ENCODE measurements around the gene RSKR. TPM values are rescaled to one million over a fixed set of nuclear protein-coding genes. Genes with fewer than 3 reads are reported as not detected.
"Not testable (repeated sequence)": the region's sequence is repeated elsewhere in the genome, so short reads cannot be mapped to it uniquely, and the experiment has no call there.

Gene RSKR, protein sequence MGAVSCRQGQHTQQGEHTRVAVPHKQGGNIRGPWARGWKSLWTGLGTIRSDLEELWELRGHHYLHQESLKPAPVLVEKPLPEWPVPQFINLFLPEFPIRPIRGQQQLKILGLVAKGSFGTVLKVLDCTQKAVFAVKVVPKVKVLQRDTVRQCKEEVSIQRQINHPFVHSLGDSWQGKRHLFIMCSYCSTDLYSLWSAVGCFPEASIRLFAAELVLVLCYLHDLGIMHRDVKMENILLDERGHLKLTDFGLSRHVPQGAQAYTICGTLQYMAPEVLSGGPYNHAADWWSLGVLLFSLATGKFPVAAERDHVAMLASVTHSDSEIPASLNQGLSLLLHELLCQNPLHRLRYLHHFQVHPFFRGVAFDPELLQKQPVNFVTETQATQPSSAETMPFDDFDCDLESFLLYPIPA
- 4.8 and 5.6 TPM in 2 replicates for total RNA-seq

DNA sequence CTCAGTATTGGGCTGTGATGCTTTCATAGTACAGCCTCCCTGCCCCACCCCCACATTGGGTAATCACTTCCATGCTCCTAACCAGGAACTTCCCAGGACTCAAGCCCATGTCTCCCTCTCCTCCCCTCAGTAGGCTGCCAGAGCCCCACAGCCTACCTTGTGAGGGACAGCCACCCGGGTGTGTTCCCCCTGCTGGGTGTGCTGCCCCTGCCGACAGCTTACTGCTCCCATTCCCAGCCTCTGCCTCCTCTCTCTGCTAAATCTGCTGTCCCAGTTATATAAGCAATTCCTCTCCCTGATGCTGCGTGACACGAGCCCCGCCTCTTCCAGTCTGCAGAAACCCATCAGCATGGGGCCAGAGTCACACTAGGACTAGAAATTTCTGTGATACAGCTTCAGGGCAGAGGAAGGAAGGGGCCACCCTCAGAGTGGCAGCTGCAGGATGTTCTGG lies at the start of gene RSKR:
RSKR (minus strand) TSS at position 255 of the 451 bp plus-strand sequence; CDS start at position 231, 24 bp downstream.
- TF ChIP-seq, protein P1, sequence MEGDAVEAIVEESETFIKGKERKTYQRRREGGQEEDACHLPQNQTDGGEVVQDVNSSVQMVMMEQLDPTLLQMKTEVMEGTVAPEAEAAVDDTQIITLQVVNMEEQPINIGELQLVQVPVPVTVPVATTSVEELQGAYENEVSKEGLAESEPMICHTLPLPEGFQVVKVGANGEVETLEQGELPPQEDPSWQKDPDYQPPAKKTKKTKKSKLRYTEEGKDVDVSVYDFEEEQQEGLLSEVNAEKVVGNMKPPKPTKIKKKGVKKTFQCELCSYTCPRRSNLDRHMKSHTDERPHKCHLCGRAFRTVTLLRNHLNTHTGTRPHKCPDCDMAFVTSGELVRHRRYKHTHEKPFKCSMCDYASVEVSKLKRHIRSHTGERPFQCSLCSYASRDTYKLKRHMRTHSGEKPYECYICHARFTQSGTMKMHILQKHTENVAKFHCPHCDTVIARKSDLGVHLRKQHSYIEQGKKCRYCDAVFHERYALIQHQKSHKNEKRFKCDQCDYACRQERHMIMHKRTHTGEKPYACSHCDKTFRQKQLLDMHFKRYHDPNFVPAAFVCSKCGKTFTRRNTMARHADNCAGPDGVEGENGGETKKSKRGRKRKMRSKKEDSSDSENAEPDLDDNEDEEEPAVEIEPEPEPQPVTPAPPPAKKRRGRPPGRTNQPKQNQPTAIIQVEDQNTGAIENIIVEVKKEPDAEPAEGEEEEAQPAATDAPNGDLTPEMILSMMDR (IDR thresholded peaks at IDR 0.05; ENCODE audit: insufficient read depth, low read depth, low read length), result peak; percentile 3
- H3K4me3 ChIP-seq (ENCODE audit: low read depth, low read length), result no peak within 1 kb of the TSS
- DNase-seq (ENCODE audit: low read depth), result no peak

DNA sequence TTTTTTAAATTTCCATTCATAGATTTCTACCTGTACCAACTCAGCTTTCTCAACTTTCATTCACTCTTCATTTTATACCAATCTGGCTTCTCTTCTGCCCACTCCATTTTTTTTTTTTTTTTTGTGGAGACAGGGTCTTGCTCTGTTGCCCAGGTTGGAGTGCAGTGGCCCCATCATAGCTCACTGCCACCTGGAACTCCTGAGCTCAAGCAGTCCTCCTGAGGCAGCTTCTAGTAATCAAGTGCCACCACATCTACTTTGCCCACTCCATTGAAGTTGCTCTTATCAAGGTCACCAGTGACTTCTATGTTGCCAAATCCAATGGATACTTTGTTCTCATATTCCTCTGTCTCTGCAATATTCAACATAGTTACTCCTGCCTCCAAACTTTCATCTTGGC lies 49.7 kb upstream of the RSKR start:
- TF ChIP-seq, protein P1 (IDR thresholded peaks at IDR 0.05; ENCODE audit: insufficient read depth, low read depth, low read length), result no peak
- DNase-seq (ENCODE audit: low read depth), result no peak
- no peak overlapping the region for H3K4me3 ChIP-seq (ENCODE audit: low read depth, low read length)

DNA sequence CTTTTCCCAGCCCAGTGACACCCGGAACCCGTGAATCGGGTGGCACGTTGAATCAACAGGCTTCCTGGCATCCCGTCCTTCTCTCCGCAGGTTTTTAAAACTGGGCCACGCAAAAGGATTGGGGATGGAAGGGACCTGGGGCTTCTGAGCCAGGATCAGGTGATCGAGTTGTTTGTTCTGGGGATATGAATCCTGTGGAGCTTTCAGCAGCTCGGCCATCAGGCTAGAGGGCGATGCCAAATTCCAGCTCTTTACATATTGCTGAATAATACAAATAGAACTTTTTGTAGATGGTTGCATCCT lies 48.5 kb upstream of the RSKR start:
- TF ChIP-seq, protein P1 (IDR thresholded peaks at IDR 0.05; ENCODE audit: insufficient read depth, low read depth, low read length), result no peak
- H3K4me3 ChIP-seq (ENCODE audit: low read depth, low read length), result peak overlapping the region; percentile 96
- no peak for DNase-seq (ENCODE audit: low read depth)

DNA sequence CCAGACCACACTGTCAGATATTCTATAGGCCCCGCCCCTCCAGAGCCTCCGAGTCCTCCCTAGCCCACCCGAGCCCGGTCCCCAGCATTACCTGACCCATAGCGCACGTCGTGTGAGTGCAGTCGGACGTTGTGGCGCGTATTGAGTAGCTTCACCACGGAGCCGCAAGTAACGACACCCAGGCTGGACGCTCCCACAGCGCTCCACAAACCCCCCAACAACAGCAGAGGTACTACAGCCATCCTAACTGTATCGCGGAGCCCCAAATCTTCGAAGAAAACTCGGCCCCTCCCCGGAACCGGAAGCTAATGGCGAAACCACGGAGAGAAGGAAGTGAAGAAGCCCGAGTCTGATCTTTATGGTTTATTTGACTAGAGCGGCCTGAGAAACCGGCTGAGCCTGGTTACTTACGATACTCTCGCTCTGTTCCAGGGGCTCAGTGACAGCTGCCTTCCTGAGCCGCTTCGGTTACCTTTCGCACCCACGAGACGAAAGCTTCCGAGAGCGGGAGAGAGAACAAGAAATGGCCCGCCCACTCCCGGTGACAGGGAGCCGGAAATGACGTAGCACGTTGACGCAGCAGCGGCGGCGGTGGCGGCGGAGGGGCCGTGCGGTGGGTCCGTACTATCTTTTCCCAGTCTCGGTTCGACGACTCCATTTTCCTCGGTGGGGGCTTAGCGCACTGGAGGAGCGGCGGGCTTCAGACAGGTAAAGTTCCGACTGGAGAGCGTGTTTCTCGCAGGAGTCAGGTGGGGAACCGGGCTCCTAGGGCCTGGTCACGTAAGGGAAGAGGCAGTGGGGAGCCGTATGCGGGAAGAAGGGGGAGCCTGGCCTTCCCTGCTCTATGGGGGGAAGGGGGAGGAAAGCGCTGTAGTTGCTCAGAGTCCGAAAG lies 47.9 kb upstream of the RSKR start, which contains the start of the genes SDF2 and SUPT6H:
SDF2 (minus strand) TSS at position 272 of the 892 bp plus-strand sequence; CDS start at position 242, 30 bp downstream.
SUPT6H (plus strand) TSS at position 571 of the 892 bp plus-strand sequence. CDS start 11,197 bp downstream, outside the sequence.
- peak within 1 kb of the TSS; percentile 96 for H3K4me3 ChIP-seq (ENCODE audit: low read depth, low read length)
- peak; percentile 90 for DNase-seq (ENCODE audit: low read depth)
- TF ChIP-seq, protein P1 (IDR thresholded peaks at IDR 0.05; ENCODE audit: insufficient read depth, low read depth, low read length), result no peak

DNA sequence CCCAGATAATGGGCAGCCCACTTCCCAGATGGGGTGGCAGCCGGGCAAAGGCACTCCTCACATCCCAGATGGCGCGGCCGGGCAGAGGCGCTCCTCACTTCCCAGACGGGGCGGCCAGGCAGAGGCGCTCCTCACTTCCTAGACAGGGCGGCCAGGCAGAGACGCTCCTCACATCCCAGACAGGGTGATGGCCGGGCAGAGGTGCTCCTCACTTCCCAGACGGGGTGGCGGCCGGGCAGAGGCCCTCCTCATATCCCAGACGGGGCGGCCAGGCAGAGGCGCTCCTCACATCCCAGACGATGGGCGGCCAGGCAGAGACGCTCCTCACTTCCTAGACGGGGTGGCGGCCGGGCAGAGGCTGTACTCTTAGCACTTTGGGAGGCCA lies 45.5 kb upstream of the RSKR start:
- not testable (repeated sequence) for H3K4me3 ChIP-seq (ENCODE audit: low read depth, low read length); DNase-seq (ENCODE audit: low read depth)

DNA sequence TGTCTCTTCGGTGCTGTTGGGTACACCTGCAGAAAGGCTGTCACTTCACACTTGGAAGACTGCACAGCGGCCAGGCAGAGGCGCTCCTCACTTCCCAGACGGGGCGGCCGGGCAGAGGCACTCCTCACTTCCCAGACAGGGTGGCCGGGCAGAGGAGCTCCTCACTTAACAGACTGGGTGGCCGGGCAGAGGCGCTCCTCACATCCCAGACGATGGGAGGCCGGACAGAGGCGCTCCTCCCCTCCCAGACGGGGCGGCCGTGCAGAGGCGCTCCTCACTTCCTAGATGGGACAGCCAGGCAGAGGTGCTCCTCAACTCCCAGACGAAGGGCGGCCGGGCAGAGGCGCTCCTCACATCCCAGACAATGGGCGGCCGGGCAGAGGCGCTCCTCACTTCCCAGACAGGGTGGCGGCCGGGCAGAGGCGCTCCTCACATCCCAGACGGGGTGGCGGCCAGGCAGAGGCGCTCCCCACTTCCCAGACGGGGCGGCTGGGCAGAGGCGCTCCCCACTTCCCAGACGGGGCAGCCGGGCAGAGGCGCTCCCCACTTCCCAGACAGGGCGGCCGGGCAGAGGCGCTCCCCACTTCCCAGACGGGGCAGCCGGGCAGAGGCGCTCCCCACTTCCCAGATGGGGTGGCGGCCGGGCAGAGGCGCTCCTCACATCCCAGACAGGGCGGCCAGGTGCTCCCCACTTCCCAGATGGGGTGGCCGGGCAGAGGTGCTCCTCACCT lies 44.9 kb upstream of the RSKR start:
- H3K4me3 ChIP-seq (ENCODE audit: low read depth, low read length); DNase-seq (ENCODE audit: low read depth): not testable (repeated sequence)

DNA sequence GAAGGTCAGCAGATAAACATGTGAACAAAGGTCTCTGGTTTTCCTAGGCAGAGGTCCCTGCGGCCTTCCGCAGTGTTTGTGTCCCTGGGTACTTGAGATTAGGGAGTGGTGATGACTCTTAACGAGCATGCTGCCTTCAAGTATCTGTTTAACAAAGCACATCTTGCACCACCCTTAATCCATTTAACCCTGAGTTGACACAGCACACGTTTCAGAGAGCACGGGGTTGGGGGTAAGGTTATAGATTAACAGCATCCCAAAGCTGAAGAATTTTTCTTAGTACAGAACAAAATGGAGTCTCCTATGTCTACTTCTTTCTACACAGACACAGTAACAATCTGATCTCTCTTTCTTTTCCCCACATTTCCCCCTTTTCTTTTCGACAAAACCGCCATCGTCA lies 44.4 kb upstream of the RSKR start:
- not testable (repeated sequence) for H3K4me3 ChIP-seq (ENCODE audit: low read depth, low read length); DNase-seq (ENCODE audit: low read depth)

DNA sequence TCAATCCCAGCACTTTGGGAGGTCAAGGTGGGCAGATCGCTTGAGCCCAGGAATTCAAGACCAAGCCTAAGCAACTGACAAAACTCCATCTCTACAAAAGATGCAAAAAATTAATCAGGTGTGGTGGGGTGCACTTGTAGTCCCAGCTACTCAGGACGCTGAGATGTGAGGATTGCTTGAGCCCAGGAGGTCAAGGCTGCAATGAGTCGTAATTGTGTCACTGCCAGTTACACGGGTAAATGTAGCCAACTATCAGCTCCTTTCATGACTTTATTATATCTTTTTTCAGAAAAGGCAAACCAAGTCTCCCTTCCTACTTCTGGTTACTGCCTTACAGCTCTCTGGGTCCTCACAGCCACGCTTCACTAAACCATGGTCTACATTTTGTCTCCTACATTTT lies 43.8 kb upstream of the RSKR start:
- DNase-seq (ENCODE audit: low read depth), result no peak
- TF ChIP-seq, protein P1 (IDR thresholded peaks at IDR 0.05; ENCODE audit: insufficient read depth, low read depth, low read length), result no peak
- no peak overlapping the region for H3K4me3 ChIP-seq (ENCODE audit: low read depth, low read length)
